Keratinocyte (primary cell): ENCODE measurements around the gene RPL37A.

Source experiments
- EZH2 ChIP-seq: IDR thresholded peaks from one replicate; pipeline ENCODE4 v1.6.1; 2012; ENCODE audit warnings: inconsistent platforms, mild to moderate bottlenecking, low read length, moderate library complexity
- TF ChIP-seq, protein P1 (sequence below), 3 experiments: IDR thresholded peaks in 1 of 3; conservative IDR thresholded peaks in 1 of 3; optimal IDR thresholded peaks in 1 of 3; 2 replicates in 2 of 3; 3 replicates in 1 of 3; pipeline versions ENCODE3 to v1.5.1; 2011; ENCODE audit warnings: low read length in 3 of 3, mild to moderate bottlenecking in 3 of 3, moderate library complexity in 2 of 3, control low read depth in 1 of 3, inconsistent platforms in 1 of 3; ENCODE audit not compliant: insufficient read depth in 2 of 3; ENCODE audit errors: extremely low read depth in 1 of 3

- TF ChIP-seq, protein P1, sequence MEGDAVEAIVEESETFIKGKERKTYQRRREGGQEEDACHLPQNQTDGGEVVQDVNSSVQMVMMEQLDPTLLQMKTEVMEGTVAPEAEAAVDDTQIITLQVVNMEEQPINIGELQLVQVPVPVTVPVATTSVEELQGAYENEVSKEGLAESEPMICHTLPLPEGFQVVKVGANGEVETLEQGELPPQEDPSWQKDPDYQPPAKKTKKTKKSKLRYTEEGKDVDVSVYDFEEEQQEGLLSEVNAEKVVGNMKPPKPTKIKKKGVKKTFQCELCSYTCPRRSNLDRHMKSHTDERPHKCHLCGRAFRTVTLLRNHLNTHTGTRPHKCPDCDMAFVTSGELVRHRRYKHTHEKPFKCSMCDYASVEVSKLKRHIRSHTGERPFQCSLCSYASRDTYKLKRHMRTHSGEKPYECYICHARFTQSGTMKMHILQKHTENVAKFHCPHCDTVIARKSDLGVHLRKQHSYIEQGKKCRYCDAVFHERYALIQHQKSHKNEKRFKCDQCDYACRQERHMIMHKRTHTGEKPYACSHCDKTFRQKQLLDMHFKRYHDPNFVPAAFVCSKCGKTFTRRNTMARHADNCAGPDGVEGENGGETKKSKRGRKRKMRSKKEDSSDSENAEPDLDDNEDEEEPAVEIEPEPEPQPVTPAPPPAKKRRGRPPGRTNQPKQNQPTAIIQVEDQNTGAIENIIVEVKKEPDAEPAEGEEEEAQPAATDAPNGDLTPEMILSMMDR (optimal IDR thresholded peaks at IDR 0.05 in 1 of 3, IDR thresholded peaks at IDR 0.05 in 1 of 3, conservative IDR thresholded peaks at IDR 0.05 in 1 of 3; ENCODE audit: extremely low read depth in 1 of 3, insufficient read depth in 2 of 3, low read length in 3 of 3), result no peak
- no peak for TF ChIP-seq EZH2
These were observed 54.4 kb downstream of the RPL37A start for GRCh38 chr2:216553093-216553478.
